NB4 (cell line): ENCODE data around the gene CASZ1.

Source experiments
- CTCF ChIP-seq: IDR thresholded peaks from one replicate; pipeline ENCODE4 v1.5.1; 2012; ENCODE audit warnings: low read depth, low read length
- MAX ChIP-seq: IDR thresholded peaks from 2 replicates; pipeline ENCODE4 v1.6.1; 2011; ENCODE audit warnings: low read depth, low read length
- MYC ChIP-seq: IDR thresholded peaks from 2 replicates; pipeline ENCODE4 v1.6.1; 2011; ENCODE audit warnings: low read depth, low read length

- no peak for TF ChIP-seq CTCF
- no peak for TF ChIP-seq MYC
- no peak for TF ChIP-seq MAX
These were observed 71.2 kb downstream of the CASZ1 start for GRCh38 chr1:10724948-10725847.
